OCI-LY3 (cell line): ENCODE data around the gene CA11.

ENCODE experiments used
- CTCF ChIP-seq: fragments of 200-600, 300-600 bp; sonication (generic); IDR thresholded peaks from 2 replicates; pipeline ENCODE4 v1.5.1; 2014; ENCODE audit warnings: antibody characterized with exemption, low read length, low read depth
- EZH2phosphoT487 ChIP-seq: fragments of 200-600 bp; shearing (Covaris generic); IDR thresholded peaks from 2 replicates; pipeline ENCODE4 v1.6.1; 2018; ENCODE audit warnings: antibody characterized with exemption, mixed run types, low read depth

DNA sequence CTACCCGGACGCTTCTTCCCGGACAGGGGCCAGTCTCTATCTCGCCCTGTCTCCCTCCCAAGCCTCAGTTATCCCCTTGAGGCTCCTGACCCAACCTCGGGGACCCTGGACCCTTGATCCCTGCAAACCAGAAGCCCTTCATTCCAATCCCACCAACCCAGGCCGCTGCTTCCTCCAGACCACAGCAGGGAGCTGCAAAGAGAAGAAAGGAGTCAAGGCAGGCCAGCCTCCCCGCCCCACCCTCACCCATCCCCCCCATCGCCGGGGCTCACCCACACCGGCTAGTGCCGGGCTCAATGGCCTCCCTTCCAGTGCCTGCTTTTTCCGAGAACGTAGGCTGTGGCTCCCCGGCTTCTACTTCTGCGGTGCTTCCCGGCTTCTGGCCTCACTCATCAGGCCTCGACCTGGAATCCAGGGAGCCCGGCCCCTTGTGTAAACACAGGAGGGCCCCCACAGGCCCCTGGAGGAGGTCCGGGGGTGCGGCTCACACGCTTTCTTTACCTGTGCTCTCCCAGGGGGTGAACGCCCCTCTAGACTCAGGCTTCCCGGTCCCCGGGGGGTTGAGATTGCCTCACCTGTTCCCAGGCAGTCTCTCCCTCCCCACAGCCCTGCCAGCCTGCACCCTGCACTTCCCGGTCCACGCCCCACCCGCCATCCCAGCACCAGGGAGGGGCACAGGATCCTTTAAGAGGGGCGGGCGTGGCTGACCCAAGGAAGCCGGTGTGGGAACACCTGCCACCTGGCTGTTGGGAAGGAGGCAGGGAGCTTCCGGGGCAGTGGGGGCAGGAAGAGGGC is 31.4 kb downstream of the CA11 start, which contains the start of gene FAM83E:
- TF ChIP-seq CTCF, result no peak
- TF ChIP-seq EZH2phosphoT487, result no peak
